Measurements from ENCODE around the gene CNTNAP2.

DNA sequence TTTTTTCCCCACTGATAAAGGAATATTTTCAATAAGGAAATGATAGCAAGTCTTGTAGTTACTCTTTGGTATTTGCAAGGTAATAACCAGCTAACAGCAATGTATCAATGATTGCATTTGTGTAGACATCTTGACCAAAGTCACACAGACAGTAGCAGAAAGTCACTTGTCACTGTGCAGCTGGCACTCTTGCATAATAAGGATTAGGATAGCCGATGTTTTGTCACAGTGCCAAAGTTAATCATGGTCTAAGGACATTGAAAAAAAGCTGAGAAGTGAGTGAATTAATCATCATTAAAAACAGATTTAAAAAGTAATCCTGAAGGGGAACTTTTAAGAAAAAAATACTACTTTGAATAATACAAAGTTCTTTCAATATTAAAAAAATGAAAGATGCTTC lies 1639.7 kb downstream of the CNTNAP2 start:
- TF ChIP-seq POLR2A (IDR thresholded peaks at IDR 0.05; ENCODE audit: low read length) = no peak
- no peak for TF ChIP-seq GATA1 (IDR thresholded peaks at IDR 0.05; ENCODE audit: low read depth, low read length)
